NCI-H2196 (cell line): ENCODE results near the gene KIAA0513.
"Not testable (repeated sequence)": the region's sequence is repeated elsewhere in the genome, so short reads cannot be mapped to it uniquely, and the experiment has no call there.

ENCODE experiments used
- DNase-seq: peaks from one replicate; lab custom pipeline; 2025; ENCODE audit not compliant: unreplicated experiment; lab: John Stamatoyannopoulos, UW

KIAA0513 gene

DNA sequence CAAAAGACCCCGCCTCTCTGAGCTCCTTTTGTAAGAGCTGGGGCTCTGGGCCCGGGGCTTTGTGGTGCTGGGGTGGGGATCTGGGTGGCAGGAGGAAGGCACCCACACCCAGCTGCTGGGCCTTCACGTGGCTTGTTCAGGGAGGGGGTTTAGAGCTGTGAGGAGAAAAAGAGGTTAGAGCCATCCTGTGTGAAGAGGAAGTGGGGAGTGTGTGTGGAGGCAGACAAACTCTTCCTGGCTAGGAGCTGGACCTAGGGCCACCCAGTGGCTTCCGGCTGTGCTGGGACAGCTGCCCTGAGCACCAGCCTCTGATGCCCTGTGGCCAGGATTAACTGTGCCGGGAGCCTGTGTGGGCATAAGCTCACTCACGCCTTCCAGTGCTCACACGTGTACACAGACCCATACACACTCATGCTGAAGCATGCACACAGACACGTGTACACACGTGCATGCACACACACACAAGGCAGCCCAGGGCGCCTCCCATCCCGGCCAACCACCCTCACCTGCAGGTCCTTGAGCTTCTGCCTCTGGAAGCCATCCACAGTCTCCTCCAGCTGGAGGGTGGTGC, 77.3 kb downstream of the KIAA0513 start:
- no peak for DNase-seq

DNA sequence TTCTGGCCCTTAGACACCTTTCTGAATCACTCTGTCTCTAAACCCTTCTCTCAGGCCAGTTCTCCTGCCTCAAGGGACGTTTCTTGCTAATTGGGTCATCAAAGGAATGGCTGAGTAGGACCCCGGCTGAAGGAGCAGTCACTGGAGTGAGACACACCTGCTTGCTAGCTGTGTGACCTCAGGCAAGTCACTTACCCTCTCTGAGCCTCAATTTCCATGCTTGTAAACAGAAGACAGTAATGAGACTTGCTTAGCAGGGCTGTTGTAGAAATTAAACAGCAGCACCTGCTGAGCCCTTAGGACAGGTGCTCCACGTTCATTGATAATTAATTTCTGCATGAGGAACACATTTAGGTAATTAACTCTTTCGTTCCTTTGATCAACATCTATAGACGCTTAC, 77.9 kb downstream of the KIAA0513 start:
- DNase-seq, result no peak

DNA sequence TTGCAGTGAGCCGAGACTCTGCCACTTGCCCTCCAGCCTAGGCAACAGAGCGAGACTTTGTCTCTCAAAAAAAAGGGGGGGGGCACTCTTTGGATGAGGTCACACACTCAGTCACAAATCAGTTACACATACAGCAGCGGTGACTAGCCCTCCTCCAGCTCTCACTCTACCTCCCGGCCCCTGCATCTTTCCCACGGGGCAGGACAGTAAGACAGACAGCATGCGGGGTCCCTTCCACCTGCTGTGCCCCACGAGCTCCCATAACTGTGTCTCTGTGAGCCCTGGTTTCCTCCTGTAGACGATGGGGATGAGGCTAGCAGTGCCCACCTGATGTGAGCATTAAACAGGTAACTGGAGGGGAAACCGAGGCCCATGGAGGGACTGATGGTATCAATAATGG, 79.5 kb downstream of the KIAA0513 start:
- DNase-seq, result no peak

DNA sequence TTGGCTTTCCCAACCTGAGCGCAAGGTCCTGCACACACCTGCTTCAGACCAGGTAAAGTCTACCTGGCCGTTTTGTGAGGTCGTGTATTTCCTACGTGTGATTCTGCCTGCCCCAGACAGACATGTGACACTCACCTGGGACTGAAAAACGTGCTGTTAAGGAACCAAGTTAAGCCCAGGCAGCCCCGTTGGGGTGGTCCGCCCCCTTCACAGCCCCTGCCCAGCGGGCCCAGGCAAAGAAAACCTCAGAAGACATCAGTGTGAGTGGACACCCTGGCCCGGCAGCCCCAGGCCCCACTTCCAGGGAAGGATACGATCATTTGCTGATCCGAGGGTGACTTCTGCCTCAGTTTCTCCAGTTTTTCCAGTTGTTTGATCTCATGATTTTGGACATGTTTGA, 79.9 kb downstream of the KIAA0513 start:
- DNase-seq, result no peak

DNA sequence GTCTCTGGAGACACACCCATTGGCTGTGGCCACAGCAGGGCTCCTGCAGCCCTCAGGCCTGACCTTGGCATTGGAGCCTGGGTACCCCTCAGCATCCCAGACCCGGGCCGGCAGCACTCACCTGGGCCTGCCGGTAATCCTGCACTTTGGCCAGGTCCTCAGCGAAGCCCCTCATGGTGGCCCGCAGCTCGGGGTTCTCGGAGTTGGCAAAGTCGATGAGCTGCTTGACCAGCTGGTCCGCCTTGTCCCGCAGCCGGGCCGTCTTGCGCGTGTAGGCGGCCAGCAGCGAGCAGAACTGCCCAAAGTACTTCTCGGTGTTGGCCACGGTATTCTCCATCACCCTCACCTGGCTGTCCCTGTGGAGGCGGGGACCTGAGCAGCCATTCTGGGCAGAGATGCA, 82.5 kb downstream of the KIAA0513 start:
- DNase-seq, result no peak

DNA sequence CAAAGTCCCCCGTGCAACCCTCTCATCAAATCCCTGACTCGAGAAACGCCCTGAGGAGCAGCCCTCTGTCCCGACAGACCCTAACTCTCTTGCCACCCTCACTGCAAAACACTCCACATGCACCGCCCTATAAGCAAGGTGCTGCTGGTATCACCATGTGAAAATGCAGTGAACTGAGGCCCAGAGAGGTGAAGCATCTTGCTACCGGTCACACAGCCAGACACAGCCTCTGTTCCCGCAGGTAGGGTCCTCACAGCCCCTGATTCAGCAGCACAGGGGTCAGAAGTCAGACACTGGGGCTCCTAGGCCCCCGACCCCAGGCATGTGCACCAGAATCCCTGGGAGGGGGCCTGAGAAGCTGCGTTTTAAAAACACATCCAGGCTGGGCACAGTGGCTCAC, 83.6 kb downstream of the KIAA0513 start:
- no peak for DNase-seq

DNA sequence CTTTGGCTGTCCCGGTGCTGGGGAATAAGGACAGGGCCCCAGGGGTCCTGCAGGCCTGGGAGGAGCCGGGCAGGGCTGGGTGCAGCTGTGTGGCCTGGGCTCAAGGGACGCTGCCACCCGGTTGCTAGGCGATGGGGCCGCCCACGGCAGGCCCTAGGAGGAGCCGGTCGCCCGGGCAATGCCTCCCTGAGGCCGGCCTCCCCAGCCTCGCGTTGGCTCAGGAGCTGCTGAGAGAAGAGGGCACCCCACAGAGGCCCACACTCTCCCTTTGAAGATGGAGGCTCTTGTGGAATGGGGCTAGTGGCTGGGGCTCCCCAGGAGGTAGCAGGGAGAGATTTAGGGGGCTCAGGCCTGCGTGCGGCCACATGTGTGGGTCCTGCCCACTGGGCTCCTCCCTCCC, 84.8 kb downstream of the KIAA0513 start, which contains the start of gene CIBAR2:
Gene CIBAR2, minus strand, starts transcription at position 109 of the 400 bp plus-strand sequence. CDS start 120 bp downstream, outside the sequence.
- peak; percentile 53 for DNase-seq

DNA sequence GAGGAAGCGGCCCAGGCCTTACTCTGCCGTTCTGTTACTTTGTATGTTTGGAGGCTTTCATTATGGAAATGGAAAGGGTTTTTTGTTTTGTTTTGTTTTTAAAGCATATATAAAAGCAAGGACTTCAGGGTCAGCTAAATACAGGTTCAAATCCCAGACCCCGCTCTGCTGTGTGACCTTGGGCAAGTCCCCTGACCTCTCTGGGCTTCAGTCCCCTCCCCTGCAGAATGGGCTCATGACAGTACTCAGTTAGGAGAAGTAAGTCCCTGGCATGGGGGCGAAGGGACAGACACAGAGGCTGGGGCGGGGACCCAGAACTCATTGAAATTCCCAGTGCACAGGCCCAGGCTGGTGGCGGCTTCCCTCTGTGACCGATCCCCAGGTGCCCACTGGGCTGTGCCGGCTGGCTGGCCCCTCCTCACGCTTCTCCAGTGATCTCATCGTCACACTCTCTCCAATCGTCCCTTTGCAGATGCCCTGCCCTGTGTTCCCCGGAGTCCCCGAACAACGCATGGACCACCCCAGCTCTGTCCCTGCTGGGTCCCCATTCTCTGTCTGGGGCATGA, 85.7 kb downstream of the KIAA0513 start:
- no peak for DNase-seq

DNA sequence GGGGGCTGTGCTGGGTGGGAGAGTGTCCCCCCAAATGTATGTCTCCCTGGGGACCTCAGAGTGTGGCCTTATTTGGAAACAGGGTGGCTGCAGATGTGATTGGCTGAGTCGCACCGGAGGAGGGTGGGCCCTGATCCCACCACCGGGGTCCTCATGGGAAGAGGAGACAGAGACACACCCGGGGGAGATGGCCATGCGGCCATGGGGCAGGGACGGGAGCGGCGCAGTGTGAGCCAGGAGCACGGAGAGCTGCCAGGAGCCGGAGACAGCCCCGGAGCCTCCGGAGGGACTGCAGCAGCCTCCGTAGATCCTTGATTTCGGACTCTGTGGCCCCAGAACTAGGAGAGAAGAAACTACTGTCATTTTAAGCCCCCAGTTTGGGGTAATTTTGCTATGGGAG, 86.3 kb downstream of the KIAA0513 start:
- DNase-seq, result no peak

DNA sequence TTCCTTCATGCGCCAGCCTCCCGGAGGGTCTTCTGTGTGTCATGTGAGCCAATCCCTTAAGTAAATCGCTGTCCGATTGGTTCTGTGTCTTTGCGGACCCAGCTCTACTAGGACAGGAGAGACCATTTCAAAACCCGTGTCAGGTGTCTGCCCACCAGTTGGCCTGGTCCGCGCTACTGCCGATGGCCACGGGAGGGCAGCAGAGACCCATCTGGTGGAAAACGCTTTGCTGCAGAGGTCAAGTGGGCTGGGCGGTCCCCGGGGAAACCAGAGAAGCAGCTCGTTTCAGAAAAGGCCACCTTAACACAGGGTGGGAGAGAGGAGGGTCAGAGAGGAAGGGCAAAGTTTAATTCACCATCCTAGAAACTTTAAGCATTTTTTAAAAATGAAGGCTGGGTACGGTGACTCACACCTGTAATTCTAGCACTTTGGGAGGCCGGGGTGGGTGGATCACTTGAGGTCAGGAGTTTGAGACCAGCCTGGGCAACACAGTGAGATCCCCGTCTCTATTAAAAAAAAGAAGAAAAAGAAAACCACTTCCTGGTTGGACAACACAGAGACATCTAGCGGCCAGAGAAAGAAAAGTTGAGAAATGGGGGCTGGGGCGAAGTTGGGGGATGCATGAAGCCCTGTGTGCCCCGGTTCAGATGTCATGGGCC, 87.4 kb downstream of the KIAA0513 start:
- DNase-seq, result peak; percentile 73

DNA sequence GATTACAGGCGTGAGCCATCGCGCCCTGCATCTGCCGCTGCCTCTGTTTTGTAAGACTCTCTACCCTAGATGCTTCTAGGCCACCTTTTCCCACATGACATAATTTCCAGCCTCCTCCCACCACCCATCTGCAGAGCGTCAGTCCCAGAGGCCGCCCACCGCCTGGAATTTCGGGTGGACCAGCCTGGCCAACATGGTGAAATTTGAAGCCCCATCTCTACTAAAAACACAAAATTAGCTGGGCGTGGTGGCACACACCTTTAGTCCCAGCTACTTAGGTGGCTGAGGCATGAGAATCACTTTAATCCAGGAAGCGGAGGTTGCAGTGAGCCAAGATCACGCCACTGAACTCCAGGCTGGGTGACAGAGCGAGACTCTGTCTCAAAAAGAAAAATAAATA, 89.8 kb downstream of the KIAA0513 start:
- no peak for DNase-seq

DNA sequence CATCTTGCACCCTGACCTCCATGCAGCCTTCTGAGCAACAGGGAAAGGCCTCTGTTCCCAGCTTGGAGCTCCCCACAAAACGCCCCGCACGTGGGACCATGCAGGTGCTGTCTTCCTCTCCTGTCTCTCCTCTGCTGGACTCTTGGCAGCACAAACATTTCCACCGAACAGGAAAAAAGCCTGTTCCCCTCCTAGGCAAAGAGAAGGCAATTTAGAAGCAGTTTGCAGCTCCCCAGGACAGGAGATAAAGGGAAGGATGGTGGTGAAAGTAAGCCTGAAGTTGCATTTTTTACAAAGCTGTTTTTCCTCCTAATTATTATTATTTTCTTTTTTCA, 92.4 kb downstream of the KIAA0513 start:
- no peak for DNase-seq

DNA sequence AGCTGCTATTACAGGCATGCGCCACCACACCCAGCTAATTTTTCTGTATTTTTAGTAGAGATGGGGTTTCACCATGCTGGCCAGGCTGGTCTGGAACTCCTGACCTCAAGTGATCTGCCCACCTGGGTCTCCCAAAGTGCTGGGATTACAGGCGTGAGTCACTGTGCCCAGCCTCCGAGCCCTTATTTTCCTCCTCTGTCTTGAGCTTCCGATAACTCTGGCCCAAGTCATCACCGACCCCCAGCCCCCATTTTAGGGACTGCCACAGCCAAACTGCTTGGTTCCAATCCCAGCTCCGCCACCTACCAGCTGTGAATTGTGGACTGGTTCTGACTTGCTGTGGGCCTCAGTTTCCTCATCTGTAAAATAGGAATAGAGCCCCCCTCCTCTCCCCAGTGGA, 95.8 kb downstream of the KIAA0513 start:
- DNase-seq, result not testable (repeated sequence)

DNA sequence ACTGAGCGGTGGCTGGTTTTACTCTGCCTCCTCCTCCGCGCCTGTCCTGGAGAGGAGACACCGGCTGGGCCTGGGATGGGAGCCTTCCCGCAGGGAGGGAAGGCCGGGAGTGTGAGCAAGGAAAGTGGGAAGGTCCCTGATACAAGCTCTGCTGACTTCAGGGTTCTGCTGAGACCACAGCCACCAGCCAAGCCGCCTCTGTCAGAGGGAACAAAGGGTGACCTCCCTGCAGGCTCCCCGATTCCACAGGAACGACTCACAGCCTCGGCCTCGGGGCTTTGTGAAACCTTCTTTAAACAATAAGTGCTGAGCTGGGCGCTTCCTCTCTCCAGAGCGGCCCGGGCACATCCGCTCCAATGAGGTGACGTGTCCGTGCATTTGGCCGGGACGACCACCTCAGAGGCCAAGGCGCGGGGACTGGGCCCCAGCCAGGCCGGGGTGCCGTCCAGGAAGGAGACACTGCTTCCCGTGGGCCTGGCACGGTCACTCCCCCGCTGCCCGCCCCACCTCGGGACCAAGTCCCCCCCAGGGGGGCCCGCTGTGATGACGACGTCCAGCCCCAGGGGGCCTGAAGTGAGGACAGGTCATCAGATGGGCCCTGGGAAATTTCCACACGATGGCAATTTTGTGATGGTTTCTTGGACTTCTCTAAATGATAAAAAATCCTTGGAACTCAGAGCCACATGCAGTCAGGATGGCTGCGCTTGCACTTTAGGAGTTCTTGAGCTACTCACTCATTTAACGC, 96.5 kb downstream of the KIAA0513 start:
- DNase-seq, result no peak

DNA sequence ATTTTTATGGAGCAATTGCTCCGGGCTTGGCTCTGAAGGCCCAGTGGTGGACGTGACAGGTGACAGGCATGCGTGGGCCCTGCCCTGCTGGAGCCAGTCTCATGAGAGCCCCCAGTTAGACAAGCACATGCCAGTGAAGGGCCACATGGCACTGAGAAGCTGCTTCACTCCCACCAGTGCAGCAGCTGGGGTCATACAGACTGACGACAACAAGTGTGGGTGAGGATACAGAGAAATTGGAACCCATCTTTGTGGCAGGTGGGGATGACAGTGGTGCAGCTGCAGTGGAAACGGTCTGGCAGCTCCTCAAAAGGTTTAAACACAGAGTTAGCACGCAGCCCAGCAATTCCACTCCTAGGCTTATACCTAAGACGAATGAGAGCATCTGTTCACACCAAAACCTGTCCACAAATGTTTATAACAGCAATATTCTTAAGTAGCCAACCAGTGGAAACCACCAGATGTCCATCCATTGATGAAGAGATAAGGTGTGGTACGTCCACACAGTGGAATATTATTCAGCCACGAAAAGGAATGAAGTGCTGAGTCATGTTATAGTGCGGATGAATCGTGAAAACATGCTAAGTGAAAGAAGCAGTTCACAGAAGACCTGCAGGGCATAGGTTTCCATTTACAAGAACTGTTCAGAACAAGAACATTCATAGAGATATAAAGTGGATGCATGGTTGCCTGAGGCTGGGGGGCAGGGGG, 97.2 kb downstream of the KIAA0513 start:
- DNase-seq, result no peak

DNA sequence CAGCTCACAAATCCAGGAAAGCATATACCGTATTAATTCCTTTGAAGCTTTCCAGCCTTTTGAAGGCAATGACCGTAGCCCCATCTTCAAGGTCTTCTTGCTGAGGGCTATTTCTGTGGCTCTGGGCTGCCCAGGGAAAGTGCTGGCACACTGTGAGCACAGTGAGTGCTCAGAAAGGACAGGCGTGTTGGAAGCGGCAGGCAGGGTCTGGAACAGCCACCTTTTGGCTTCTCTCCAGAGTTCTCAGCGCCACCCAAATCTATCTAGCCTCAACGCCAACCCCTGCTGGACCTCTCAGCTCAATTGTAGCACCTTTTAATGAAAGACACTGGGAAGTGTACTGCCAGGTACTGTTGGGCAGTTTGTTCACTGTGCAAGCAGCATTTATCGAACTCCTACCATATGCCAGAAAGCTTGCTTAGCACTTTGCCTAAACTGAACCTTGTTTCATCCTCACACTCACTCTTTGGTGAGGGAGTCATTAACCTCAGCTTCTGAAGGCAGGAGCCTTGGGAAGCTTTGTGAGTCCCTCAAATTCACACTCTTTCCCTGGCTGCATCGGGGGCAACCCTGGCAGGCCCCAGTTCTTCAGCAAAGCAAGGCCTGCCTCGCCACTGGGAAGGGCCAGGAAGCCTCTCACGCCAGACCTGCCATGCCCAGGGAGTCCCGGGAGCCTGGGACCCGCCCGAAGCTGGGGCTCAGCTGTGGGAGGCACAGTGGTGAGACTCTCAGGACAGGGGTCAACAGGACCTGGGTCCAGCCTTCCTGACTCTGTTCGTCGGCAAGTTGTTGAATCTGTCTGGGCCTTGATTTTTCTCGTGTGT, 98.2 kb downstream of the KIAA0513 start:
- no peak for DNase-seq

DNA sequence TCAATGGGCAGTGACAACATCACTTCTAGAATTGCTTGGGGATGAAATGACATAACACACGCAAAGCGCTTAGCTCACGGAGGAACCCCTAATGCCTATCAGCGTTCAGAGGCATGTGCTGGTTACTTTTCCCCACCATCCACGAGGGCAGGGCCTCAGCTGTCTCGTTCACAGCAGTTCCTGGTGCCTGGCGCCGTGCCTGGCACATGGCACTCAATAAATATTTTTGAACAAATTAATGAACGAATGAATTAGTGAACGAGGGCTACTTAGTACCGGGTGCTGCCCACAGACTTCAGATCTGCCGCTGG, 98.8 kb downstream of the KIAA0513 start:
- DNase-seq, result no peak

DNA sequence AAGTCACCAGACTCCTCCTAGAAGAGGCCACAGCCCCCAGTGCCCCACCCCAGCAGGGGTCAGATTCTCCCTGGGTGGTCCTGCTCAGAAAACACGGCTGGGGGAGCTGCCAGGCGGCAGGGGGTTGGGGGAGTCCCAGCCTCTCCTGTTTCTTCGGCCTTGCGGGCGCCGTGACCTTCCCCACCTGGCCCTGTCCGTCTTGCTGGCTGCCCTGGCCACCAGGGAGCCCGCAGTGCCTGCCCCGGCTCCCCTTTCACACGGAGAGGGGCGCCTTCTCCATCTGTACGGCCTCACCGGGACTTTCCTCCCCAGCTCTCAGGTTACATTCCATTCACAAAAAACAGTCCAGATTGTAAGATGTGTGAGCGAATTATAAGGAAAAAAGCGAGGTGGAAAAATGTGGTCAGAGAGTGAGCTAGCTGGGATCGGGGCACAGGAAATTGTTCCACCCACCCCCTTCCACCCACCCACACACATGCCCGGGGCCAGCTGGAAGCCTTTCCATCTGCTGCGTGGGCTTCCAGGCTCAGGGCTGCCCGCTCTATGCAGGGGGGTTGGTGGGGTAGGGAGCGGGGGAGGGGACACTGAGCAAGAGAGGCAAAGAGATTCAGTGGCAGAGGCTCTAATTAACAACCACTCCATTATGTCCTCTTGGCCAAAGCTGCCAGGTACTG, 99.2 kb downstream of the KIAA0513 start:
- DNase-seq, result peak; percentile 12

DNA sequence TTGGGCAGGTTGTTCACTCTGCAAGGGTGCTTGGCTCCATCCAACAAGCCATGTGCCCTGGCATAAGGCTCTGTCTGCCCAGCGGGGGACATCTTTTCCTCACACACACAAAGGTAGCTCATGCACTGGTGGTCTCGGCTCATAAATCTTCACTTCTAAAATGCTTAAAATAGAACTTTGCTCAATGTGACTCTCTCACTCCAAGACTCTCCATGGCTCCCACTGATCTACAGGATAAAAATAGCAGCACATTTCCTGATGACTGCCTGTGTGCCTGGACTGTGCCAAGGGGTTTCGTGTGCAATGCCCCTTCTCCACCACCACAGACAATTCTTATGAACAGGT, 99.8 kb downstream of the KIAA0513 start:
- no peak for DNase-seq

DNA sequence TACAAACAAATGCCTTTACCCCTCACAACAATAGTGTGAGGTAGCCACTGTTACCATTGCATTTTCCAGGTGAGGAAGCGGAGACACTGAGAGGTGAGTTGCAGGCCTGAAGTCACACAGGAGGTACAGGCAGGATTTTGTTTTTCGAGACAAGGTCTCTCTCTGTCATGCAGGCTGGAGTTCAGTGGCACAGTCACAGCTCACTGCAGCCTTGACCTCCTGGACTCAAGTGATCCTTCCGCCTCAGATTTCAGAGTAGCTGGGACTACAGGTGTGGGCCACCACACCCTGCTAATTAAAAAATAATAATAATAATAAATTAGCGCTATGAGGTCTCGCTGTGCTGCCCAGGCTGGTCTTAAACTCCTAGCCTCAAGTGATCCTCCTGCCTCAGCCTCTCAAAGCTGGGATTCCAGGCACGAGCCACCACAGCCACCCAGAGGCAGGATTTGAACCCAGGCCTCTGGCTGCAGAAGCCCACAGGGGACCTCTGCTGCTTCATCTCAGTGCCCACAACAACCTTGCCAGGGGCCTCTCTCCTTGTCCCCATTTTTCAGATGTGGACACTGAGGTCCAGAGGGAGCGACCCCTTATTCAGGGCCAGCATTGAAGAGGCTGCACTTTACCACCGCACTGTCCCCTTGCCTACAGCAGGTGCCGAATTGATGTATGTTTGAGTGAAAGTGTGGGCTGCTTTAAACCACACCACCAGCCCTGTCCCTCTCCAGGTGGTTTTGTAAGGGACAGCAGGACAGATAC, 100.7 kb downstream of the KIAA0513 start:
- DNase-seq, result no peak
